ENCODE data around the gene ULK4.
"Not testable (repeated sequence)": the region's sequence is repeated elsewhere in the genome, so short reads cannot be mapped to it uniquely, and the experiment has no call there.

Gene ULK4

DNA sequence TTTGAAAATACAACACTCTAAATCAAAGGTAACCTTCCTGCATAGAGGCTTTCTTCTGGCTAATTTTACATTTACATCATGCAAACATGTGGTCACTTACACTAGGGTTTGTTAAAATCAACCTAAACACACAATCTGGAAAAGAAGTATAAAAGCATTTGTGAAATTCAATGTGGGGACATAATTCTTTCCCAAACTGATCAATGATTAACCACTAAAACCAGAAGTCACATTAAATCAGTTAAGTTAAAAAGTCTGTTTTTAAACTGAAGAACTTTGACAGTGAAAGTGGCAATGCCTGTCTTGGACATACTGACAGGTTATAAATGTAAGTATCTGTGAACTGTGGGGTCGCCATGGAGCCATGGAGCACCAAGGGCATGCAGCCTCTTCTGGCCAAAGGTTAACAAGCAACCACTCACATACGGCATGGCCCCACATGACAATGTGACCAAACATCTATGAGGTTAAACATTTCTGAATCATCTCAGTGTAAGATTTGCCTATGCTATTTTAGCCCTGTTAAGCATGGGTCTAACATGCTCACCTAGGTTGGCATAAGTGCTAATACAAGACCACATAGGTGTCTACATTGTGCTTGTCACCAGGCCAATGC is 484.4 kb downstream of the ULK4 start:
- DNase-seq = no peak

DNA sequence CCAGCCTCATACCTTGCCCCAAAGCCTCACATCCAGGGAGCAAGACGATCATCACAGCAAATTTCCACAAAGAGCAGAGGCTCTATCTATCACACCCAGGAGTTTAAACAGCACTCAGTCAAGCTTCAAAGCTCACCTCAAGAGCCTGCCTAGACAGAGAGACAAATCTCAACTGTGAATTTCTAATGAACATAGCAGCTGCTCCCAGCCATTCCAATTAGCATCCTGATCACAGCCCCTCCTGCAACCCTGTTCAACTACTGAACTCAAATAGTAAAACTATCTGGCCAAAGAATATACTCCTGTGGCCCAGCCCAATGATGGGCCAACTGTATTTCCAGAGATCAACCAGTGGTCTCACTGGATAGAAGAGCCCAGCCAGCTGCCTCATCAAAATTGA is 492.8 kb downstream of the ULK4 start:
- DNase-seq = no peak

DNA sequence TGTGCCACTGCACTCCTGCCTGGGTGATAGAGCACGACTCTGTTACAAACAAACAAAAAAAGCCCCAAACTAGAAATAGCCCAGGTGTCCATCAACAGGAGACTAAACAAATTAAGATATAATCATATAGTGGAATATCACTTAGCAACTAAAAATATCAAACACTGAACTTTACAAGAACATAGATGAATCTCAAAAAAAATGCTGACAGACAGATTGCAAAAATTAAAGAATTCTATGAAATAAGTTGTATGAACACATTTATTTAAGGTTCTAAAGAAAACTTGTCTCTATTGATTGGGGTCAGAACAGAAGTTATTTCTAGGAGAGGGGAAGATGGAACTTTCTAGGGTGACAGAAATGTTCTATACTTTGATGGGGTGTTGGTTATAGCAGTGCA is 494.4 kb downstream of the ULK4 start:
- no peak for DNase-seq

DNA sequence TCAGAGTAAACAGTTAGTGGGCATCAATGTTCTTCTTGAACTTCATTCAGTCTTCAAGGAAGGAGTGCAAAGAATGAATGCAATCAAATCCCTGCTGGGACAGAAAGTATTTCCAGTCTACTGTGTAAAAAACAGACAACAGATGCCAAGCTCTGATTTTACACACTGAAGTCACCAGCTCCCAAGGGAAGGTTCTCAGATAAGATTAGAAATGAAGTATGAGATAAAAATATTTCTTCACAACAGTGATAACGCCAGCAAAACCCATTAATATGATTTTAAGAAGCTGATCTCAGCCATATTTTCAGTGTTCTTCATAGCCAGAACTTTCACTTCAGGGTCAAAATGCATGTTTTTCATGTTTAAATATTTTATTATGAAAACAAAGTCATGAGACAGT is 497.0 kb downstream of the ULK4 start:
- DNase-seq = no peak

DNA sequence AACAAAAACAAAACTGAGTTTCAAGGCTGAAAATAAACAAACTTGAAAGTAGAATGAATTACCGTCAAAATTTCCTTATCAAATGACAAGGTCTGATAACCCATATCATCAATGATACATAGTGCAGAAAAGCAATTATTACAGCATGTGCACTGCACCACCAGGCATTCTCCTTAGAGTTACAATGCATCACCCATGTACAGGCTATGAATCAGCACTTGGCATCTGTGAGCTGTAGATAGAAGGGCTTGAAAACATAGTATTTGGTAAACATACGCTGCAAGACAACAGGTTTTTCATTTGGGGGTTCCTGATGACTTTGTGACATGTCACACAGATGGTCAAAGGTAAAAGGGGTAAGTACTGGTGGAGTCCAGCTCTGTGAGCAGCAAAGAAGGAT is 497.5 kb downstream of the ULK4 start:
- no peak for DNase-seq

DNA sequence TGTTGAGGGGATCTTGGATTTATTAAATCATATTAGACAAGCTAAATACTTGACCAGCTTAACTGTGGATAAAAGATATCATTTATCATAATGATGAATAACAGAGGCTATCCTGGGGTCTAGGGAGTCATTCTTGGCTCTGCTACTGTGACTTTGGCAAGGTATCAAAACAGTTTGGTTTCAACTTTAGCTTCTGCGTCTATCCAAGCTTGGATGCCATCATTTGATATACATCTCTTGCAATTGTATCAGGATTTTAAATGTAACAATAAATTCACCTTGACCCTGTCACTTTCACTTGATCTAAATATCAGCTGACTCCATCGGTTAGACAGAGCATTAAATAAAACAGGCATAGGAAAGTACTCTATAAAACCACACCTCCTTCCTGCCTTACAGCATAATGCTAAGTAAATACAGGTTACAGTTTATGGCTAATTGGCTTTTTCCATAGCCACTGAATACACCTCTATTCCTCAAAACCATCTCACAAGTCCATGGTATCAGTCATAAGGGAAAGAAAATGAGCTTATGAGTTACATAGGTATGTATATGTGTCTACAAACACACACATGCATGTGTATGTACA is 499.7 kb downstream of the ULK4 start:
- DNase-seq = no peak

DNA sequence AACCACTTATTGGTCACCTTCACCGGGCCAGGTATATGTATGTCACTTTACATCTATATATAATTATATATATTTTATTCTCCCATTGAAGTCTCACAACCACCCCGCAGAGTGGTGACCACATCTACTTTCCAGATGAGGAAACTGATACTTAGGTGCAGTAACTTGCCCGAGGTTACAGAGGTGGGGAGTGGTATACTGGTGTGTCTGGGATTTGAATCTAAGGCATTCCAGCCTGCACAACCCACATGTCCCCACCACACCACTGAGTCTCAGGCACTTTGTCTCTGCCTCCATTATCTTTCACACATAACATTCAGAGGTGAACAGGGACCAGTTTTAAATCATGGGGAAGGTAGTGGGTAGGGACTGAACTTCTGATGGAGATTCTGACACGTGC is 501.2 kb downstream of the ULK4 start:
- DNase-seq = no peak

DNA sequence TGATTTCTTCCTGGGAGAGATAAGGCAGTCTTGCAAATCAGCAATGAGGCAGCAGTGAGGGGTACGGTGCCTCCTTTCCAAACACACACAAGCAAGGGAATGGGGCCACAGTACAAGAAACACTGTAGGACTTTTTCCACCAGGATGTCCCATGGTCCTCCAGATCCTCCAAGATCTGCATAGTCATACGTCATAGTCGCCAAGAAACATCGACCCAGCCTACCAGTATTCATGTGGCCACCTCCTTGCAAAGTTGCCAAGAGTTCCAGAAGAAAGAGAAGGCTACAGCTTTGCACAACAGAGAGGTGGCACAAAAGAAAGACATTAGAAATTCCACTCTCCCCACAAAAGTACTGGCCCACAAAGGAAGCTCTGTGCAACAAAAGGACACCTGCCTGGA is 504.7 kb downstream of the ULK4 start:
- no peak for DNase-seq

DNA sequence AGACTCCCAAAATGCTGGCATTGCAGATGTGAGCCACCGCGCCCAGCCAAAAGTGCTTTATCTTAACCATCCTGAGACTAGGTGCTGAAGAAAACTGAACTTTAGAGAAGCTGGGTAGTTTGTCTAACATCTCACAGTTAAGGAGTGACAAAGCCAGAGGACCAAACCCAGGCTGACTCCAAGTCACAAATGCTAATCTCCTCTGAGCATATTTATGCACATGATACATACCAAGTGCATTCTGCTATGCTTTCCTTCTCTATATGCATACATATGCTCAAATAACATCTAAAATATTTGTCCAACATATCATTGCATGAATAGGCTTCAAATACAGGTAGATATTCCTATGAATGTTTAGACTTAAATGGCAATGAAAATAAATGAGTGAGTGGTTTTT is 505.7 kb downstream of the ULK4 start:
- no peak for DNase-seq

DNA sequence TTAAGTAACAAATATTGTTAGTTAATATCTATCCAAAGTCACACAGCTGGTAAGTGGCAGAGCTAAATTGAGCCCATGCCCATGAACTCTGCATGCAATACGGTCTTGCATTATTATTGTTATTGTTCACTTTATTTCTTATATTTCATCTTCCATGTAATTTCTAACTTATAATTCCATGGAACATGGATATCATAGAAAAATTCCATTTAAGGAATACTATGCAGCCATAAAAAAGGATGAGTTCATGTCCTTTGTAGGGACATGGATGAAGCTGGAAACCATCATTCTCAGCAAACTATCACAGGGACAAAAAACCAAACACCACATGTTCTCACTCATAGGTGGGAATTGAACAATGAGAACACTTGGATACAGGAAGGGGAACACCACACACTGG is 508.3 kb downstream of the ULK4 start:
- DNase-seq = not testable (repeated sequence)

DNA sequence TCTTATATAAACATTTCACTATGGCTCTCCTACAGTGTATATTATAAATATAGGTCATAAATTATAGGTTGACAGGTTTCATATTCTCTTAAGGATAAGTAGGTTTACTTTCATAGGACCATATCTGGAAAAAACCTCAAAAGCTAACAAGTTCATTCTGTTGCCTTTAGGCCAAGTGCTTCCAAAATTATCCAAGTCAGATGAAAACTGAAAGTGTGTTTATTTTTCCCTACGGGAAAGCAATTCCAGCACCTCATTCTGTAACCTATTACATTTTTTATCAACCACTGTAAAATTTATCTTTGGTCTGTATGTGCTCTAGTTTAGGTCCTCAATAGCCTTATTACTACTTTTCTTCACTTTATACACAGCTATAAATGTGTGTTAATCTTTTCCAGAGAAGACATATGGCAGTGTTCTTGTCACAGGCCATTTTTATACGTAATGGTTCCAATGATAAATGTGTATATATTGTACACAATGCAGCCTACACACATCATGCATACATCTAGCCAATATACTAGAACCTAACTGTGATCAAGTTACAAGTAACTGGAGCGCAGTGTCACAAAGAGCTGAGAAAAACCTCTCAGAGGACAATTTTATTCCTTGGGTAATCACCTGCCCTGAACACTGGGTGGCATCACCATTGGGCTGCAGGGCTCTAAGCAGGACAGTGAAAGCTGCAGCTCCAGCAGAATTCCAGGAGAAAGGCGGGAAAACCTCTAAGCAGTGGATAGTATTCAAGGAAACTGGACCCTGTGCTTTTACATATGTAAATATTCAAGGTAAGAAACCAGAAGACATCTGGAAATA is 511.3 kb downstream of the ULK4 start:
- DNase-seq = no peak

DNA sequence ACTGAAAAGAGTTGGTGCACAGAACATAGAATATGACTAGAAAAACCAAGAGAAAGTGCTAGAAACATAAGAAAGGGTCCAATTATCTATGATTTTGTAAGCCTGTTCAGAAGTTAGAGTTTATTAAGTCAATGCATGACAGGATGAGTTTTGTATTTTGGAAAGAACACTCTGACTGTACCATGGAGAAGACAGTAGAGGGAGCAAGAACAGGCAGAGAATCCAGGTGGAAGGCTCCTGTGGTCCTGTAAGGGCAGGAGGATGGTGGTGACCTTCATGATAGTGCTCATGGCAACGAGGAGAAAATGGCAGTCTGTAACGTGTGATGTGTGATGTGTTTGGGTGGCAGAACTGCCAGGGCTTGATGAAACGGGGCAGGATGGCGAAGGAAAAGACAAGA is 513.5 kb downstream of the ULK4 start:
- no peak for DNase-seq

DNA sequence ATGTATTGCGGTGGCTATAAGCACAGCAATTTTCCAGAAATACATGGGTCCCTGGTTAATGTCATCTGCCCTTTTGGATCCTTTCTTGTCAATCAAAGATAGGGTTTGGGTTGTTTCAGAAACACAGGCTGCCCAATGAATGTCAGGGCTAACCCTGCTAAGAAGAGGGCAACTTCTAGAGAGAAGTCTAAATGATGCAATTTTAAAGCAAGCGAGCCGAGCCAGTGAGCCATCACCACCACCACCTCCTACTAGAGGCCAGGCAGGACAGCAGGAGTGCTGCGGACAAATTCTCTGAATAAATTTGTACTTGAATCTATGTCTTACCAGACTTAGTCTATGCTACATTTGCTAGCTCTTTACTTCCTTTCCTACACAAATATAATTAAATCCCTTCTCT is 514.2 kb downstream of the ULK4 start:
- DNase-seq = no peak

DNA sequence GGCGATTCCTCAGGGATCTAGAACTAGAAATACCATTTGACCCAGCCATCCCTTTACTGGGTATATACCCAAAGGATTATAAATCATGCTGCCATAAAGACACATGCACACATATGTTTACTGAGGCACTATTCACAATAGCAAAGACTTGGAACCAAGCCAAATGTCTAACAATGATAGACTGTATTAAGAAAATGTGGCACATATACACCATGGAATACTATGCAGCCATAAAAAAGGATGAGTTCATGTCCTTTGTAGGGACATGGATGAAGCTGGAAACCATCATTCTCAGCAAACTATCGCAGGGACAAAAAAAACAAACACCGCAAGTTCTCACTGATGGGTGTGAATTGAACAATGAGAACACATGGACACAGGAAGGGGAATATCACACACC is 515.6 kb downstream of the ULK4 start:
- DNase-seq = not testable (repeated sequence)

DNA sequence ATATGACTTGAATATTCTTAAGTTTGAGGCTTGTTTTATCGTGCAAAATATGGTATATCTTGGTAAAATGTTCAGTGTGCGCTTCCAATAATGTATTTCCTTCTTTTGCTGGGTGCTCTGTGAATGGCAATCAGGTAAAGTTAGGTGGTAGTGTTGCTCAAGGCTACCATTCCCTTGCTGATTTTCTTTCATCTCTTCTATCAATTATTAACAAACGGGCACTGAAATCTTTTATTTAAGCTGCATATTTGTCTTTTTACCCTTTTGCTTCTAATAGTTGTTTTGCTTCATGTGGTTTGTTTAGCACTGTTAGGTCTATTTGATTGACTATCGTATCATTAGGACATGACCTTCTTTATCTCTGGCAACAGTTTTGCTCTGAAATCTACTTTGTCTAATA is 520.3 kb downstream of the ULK4 start:
- no peak for DNase-seq

DNA sequence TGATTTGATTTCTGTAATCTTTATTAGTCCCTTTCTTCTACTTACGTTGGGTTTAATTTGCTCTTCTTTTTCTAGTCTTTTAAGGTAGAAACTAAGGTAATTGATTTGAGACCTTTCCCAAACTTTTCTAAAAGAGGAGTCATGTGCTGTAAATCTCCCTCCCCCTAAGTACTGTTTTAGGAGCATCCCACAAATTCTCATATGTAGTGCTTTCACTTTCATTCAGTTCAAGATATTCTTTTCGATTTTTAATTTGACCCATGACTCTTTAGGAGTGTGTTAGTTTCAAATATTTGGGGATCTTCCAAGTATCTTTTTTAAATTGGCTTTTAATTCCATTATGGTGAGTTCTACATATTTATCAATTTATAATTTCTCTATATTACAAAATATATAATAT is 520.8 kb downstream of the ULK4 start:
- no peak for DNase-seq

DNA sequence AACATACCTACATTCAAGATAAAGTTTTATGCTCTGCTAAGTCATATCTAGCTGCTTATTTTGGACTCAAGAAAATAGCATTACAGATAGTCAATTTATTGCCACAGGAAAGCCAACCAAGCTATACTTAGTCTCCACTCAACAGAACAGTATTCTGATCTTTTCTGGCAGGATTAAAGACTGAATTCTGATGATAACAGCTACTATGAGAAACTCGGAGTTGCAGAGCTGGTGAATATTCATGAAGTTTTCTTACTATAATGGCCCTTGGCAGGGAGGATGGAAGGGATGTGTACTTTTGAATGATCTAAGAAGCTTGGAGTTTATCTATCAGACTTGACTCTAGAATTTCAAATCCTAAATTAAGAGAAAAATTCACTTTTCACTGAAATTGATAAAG is 524.9 kb downstream of the ULK4 start:
- DNase-seq = no peak

DNA sequence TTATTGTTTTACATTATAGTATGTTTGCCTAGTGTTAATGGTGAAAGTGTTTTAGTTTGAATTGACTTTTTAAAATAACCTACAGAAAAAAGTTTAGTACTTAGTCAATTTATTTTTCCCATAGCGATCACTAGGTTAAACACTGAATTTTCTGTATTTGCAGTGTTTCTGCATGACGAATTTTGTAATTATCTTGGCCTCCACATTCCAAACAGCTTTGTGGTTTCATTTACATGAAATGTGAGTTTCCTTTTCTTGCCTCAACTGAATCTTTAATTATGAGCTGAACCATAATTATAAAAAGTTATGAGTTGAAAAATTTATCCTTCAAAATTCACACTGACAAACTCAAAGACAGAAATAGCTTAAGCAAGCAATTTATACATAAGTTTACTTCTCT is 527.1 kb downstream of the ULK4 start:
- no peak for DNase-seq

DNA sequence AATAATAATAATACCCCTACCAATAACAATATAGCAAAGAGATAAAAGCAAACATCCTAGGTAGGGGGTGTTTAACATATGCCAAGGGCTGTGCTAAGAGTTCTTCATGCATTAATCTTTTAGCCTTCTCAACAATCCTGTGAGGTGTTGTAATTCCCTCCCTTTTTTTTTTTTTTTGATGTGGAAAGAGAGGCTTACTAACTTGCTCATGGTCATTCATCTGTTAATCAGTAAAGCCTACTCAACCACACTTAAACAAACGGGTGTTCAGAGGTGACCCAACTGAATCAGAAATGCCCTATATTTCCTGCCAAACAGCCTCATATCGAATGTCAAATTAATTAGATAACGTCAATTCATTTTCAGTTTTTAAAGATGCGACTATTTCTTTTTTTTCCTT is 530.5 kb downstream of the ULK4 start:
- no peak for DNase-seq

DNA sequence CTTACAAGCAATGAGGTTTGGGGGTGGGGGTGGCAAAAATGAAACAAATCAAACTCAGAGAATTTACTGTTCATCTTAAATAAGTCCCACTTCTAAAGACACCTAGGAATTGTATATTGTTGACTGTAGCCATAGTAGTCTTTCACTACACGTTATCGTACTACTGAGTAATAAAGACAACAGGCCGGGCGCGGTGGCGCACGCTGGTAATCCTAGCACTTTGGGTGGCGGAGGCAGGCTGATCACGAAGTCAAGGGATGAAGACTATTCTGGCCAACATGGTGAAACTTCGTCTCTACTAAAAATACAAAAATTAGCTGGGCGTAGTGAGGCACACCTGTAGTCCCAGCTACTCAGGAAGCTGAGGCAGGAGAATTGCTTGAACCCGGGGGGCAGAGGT is 531.0 kb downstream of the ULK4 start:
- DNase-seq = no peak

DNA sequence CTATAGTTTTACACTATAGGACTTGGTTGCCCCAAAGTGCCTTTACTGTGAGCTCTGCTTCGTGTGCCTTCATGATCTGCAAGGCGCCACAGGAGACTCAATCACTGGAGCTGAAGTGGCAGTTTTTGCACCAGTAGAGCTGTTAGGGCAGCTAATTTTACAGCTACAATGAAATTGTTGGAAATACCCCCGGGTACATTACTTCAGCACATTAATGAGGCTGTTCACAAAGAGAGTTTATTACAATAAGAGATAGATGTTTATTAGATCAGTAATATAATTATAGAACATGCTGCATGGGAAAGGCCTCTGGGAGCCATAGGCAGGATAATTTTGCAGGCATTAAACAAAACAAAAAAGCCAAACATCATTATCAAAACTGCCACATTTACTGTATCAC is 531.5 kb downstream of the ULK4 start:
- DNase-seq = no peak

DNA sequence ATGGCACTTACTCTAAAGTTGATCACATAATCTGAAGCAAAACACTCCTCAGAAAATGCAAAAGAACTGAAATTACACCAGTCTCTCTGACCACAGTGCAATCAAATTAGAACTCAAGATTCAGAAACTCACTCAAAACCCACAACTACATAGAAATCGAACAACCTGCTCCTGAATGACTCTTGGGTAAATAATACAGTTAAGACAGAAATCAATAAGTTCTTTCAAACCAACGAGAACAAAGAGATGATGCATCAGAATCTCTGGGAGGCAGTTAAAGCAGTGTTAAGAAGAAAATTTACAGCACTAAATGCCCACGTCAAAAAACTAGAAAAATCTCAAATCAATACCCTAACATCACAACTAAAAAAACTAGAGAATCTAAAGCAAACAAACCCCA is 535.4 kb downstream of the ULK4 start:
- DNase-seq = no peak

DNA sequence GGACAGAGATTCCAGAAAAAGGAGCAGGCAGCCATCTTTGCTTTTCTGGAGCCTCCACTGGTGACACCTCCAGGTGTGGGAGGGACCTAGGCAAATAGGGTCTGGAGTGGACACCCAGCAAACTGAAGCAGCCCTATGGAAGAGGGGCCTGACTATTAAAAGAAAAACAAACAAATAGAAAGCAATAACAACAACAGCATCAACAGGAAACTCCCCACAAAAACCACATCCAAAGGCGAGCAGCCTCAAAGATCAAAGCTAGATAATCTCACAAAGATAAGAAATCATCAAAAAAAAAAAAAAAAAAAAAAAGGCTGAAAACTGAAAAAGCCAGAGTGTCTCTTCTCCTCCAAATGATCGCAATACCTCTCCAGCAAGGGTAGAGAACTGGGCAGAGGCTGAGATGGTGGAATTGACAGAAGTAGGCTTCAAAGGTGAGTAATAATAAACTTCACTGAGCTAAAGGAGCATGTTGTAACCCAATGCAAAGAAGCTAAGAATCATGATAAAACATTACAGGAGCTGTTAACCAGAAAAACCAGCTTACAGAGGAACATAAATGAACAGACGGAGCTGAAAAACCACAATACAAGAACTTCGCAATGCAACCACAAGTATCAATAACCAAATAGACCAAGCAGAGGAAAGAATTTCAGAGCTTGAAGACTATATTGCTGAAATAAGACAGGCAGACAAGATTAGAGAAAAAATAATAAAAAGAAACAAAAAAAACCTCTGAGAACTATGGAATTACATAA is 537.2 kb downstream of the ULK4 start:
- DNase-seq = no peak

DNA sequence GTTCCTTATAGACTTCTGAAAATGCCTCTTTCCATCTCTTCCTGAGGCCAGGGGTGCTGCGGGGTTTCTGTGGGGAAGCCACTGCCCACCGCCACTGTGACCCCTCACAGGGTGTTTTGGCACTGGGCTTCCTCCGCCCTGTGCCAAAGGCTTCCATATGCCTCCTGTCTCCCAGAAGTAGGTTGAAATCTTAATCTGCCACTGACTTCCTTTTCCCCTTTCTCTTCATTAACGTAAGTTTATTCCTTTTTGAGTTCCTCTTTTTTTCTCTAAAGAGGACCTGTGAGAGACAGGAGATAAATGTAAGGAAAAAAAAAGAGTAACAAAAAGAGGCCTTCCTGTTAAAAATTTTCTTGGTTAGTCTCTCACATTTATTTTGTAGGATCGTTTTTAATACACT is 542.1 kb downstream of the ULK4 start:
- no peak for DNase-seq

Measured in CD4-positive, alpha-beta T cell treated with Interferon gamma for 1 hour (primary cell).